Gastrocnemius medialis (tissue), 4 donors: ENCODE data around the gene HIVEP1. TPM values are rescaled to one million over a fixed set of nuclear protein-coding genes. Genes with fewer than 3 reads are reported as not detected.

Experiments
- ATAC-seq, 2 donors: fragments of 150-250 bp; one replicate each; pipeline ENCODE4 v1.9.1; 2016
- DNase-seq, 2 donors: peaks; one replicate each; pipeline ENCODE4 v3.0.0-alpha.2; 2019
- H3K27ac ChIP-seq, 4 donors: fragments of 200-600 bp; sonication (generic); 1 replicate in 1 of 4; 2 replicates in 3 of 4; pipeline ENCODE4 v1.5.1; 2016 to 2018; ENCODE audit warnings: mild to moderate bottlenecking in 2 of 4, moderate library complexity in 1 of 4
- H3K27me3 ChIP-seq, 3 donors: fragments of 200-600 bp; sonication (generic) in 2 of 3; 1 replicate in 1 of 3; 2 replicates in 2 of 3; pipeline versions ENCODE4 v1.5.1 to v1.6.0; 2016 to 2019; ENCODE audit warnings: mild to moderate bottlenecking in 1 of 3, moderate library complexity in 1 of 3
- H3K36me3 ChIP-seq, 2 donors: fragments of 200-600 bp; sonication (generic) in 1 of 2; one replicate each; pipeline ENCODE4 v1.5.1; 2017 to 2018
- H3K4me1 ChIP-seq, 2 donors: fragments of 200-600 bp; sonication (generic) in 1 of 2; one replicate each; pipeline ENCODE4 v1.5.1; 2016 to 2017; ENCODE audit warnings: mild to moderate bottlenecking in 2 of 2
- H3K4me3 ChIP-seq, 4 donors: fragments of 200-600 bp; sonication (generic) in 3 of 4; 1 replicate in 1 of 4; 2 replicates in 3 of 4; pipeline ENCODE4 v1.5.1; 2016 to 2019; ENCODE audit warnings: mild to moderate bottlenecking in 2 of 4
- H3K9me3 ChIP-seq, 3 donors: fragments of 200-600 bp; sonication (generic) in 2 of 3; 1 replicate in 1 of 3; 2 replicates in 2 of 3; pipeline ENCODE4 v1.5.1; 2016 to 2019
- CTCF ChIP-seq, 5 experiments: fragments of 450-650 bp in 3 of 5; fragments of 200-600 bp in 2 of 5; sonication (generic) in 2 of 5; IDR thresholded peaks in 4 of 5; conservative IDR thresholded peaks in 1 of 5; 1 replicate in 4 of 5; 2 replicates in 1 of 5; pipeline ENCODE4 v1.5.1; 2016 to 2019; ENCODE audit warnings: antibody characterized with exemption in 5 of 5, mild to moderate bottlenecking in 3 of 5, moderate library complexity in 3 of 5
- POLR2A ChIP-seq, 2 donors: fragments of 450-650 bp; IDR thresholded peaks; one replicate each; pipeline ENCODE4 v1.6.1; 2017; ENCODE audit warnings: antibody characterized with exemption in 2 of 2, mild to moderate bottlenecking in 2 of 2, moderate library complexity in 2 of 2
- in situ Hi-C, 4 donors: fragments of 200-750 bp; cut with MboI; loops; one replicate each; pipeline versions ENCODE4 v1.15.0 to v1.8.0; 2017; ENCODE audit warnings: low sequenced_read_pairs in 4 of 4
- intact Hi-C: fragments of 100-400 bp; cut with DNase I; formaldehyde crosslinking; loops from one replicate; pipeline ENCODE4 v1.15.1; 2023; ENCODE audit warnings: low total_unique reads
- total RNA-seq, 4 donors: library from RNA; depleted of rRNA; stranded (reverse); fragments of >200 nt; gene quantifications; one replicate each; pipeline versions ENCODE4 v1.1.0 to v1.2.3, GENCODE V29; 2016

The HIVEP1 gene
- total RNA-seq, 4 donors from 2014 or later: 8.3 to 13.5 (median 10.5) TPM

DNA sequence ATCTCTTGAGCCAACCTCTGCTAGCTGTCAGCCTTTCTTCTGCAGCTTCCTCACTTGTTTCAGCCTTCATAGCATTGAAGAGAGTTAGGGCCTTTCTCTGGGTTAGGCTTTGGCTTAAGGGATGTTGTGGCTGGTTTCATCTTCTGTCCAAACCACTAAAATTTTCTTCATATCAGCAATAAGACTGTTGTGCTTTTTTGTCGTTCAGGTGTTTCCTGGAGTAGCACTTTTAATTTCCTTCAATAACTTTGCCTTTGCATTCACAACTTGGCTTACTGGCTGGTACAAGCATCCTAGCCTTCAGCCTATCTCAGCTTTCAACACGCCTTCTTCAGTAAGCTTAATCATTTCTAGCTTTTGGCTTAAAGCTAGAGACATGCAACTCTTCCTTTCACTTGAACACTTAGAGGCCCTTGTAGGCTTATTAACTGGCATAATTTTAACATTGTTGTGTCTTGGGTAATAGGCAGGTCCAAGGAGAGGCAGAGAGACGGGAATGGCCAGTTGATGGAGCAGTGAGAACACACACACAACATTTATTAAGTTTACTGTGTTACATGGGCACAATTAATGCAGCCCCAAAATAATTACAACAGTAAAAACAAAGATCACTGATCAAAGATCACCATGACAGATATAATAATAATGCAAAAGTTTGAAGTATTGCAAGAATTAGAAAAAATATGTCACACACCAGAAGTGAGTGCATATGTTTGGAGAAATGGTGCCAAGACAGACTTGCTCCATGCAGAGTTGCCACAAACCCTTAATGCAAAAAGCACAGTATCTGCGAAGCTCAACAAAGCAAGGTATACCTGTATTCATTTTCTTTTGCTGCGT is 98.6 kb downstream of the HIVEP1 start:
- no peak for DNase-seq
- H3K4me1 ChIP-seq: no peaks in the 10 kb centered on the region
- no peaks in the 10 kb centered on the region for H3K9me3 ChIP-seq
- in situ Hi-C loops (no loop called here), intact Hi-C loops (no loop called here)
- no peaks in the 10 kb centered on the region for H3K27me3 ChIP-seq
- TF ChIP-seq CTCF (IDR thresholded peaks at IDR 0.05 in 4 of 5, conservative IDR thresholded peaks at IDR 0.05 in 1 of 5) (no peak), POLR2A (IDR thresholded peaks at IDR 0.05) (no peak)
- peaks cover 0 to 2% of the 10 kb centered on the region in 2 donors for H3K36me3 ChIP-seq
- H3K4me3 ChIP-seq: no peak overlapping the region
- no peak overlapping the region for H3K27ac ChIP-seq
- no peak for ATAC-seq

- Histone ChIP-seq H3K27ac (no peak overlapping the region), H3K9me3 (no peaks in the 10 kb centered on the region), H3K36me3 (peaks cover 0 to 2% of the 10 kb centered on the region in 2 donors), H3K27me3 (no peaks in the 10 kb centered on the region), H3K4me1 (no peaks in the 10 kb centered on the region), H3K4me3 (no peak overlapping the region)
- ATAC-seq: no peak
- no peak for DNase-seq
- in situ Hi-C loops (no loop called here), intact Hi-C loops (no loop called here)
- TF ChIP-seq CTCF (IDR thresholded peaks at IDR 0.05 in 4 of 5, conservative IDR thresholded peaks at IDR 0.05 in 1 of 5) (no peak), POLR2A (IDR thresholded peaks at IDR 0.05) (no peak)
Observed at GRCh38 chr6:12111363-12111670, 99.2 kb downstream of the HIVEP1 start.

- Histone ChIP-seq H3K4me3 (no peak overlapping the region), H3K4me1 (no peaks in the 10 kb centered on the region), H3K36me3 (peaks cover 0 to 2% of the 10 kb centered on the region in 2 donors), H3K9me3 (no peaks in the 10 kb centered on the region), H3K27ac (no peak overlapping the region), H3K27me3 (no peaks in the 10 kb centered on the region)
- TF ChIP-seq CTCF (IDR thresholded peaks at IDR 0.05 in 4 of 5, conservative IDR thresholded peaks at IDR 0.05 in 1 of 5) (no peak), POLR2A (IDR thresholded peaks at IDR 0.05) (no peak)
- intact Hi-C loops: no loop called here
- in situ Hi-C loops: no loop called here
- no peak for DNase-seq
- no peak for ATAC-seq
Observed at GRCh38 chr6:12112540-12113189, 100.6 kb downstream of the HIVEP1 start.

DNA sequence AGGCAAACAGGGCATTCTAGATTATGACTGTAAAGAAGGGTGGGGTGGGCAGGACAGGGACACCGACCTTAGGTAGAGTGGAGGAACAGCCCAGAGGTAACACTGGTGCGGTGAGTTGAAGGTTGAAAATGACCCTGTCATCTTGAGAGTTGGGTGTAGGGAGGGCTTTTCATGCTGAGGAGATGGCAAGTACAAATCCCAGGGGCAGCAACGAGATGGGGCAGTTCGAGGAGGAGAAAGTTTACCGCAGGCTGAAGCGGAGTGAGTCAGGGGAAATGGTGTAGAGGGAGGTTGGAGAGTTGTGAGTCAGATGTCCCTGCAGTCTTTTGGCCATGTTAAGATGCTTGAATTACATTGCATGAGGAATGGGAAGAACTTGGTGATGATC is 101.1 kb downstream of the HIVEP1 start:
- intact Hi-C loops (no loop called here), in situ Hi-C loops (no loop called here)
- TF ChIP-seq CTCF (IDR thresholded peaks at IDR 0.05 in 4 of 5, conservative IDR thresholded peaks at IDR 0.05 in 1 of 5): no peak
- TF ChIP-seq POLR2A (IDR thresholded peaks at IDR 0.05): no peak
- peaks cover 0 to 2% of the 10 kb centered on the region in 2 donors for H3K36me3 ChIP-seq
- no peaks in the 10 kb centered on the region for H3K9me3 ChIP-seq
- DNase-seq: no peak
- no peaks in the 10 kb centered on the region for H3K27me3 ChIP-seq
- no peak overlapping the region for H3K4me3 ChIP-seq
- ATAC-seq: no peak
- no peak overlapping the region for H3K27ac ChIP-seq
- no peaks in the 10 kb centered on the region for H3K4me1 ChIP-seq
